Activated T-cell treated with anti-CD3 and anti-CD28 coated beads, Interleukin-2, amount 50 U/mL, for 72 hours (primary cell): ENCODE data around the gene RPS19BP1. TPM values are rescaled to one million over a fixed set of nuclear protein-coding genes. Genes with fewer than 3 reads are reported as not detected.

Experiments used
- ATAC-seq, 2 donors: fragments of 150-1000 bp; cut with Tn5 transposase; replicated peaks in 1 of 2; 2 replicates each; pipeline ENCODE4 v1.10.0; 2021; ENCODE audit warnings: moderate library complexity in 2 of 2, mild to moderate bottlenecking in 1 of 2
- DNase-seq, 2 donors: peaks; one replicate each; pipeline ENCODE4 v3.0.0; 2021 to 2022; ENCODE audit warnings: mixed read lengths in 1 of 2
- H3K27ac Mint-ChIP-seq: one replicate; pipeline ENCODE4 v1.8.0; 2022; ENCODE audit warnings: mild to moderate bottlenecking, moderate library complexity, mixed read lengths
- H3K27me3 Mint-ChIP-seq: one replicate; pipeline ENCODE4 v1.8.0; 2022; ENCODE audit warnings: low read depth, mixed read lengths
- H3K36me3 Mint-ChIP-seq, 2 donors: one replicate each; pipeline ENCODE4 v1.8.0; 2022; ENCODE audit warnings: mixed read lengths in 2 of 2, mild to moderate bottlenecking in 1 of 2; ENCODE audit not compliant: insufficient read depth in 2 of 2
- H3K4me1 Mint-ChIP-seq: one replicate; pipeline ENCODE4 v1.8.0; 2022; ENCODE audit warnings: low read depth, mixed read lengths
- H3K4me3 Mint-ChIP-seq, 2 donors: one replicate each; pipeline ENCODE4 v1.8.0; 2022; ENCODE audit warnings: mild to moderate bottlenecking in 2 of 2, mixed read lengths in 2 of 2, moderate library complexity in 2 of 2
- H3K9me3 Mint-ChIP-seq, 2 donors: one replicate each; pipeline ENCODE4 v1.8.0; 2022; ENCODE audit warnings: mixed read lengths in 2 of 2
- total RNA-seq, 2 donors: library from RNA; stranded (reverse); gene quantifications; one replicate each; pipeline ENCODE4 v1.2.3, GENCODE V29; 2022

The RPS19BP1 gene, protein sequence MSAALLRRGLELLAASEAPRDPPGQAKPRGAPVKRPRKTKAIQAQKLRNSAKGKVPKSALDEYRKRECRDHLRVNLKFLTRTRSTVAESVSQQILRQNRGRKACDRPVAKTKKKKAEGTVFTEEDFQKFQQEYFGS
- total RNA-seq: 10 to 100 TPM; 78.3 to 82.0 TPM

DNA sequence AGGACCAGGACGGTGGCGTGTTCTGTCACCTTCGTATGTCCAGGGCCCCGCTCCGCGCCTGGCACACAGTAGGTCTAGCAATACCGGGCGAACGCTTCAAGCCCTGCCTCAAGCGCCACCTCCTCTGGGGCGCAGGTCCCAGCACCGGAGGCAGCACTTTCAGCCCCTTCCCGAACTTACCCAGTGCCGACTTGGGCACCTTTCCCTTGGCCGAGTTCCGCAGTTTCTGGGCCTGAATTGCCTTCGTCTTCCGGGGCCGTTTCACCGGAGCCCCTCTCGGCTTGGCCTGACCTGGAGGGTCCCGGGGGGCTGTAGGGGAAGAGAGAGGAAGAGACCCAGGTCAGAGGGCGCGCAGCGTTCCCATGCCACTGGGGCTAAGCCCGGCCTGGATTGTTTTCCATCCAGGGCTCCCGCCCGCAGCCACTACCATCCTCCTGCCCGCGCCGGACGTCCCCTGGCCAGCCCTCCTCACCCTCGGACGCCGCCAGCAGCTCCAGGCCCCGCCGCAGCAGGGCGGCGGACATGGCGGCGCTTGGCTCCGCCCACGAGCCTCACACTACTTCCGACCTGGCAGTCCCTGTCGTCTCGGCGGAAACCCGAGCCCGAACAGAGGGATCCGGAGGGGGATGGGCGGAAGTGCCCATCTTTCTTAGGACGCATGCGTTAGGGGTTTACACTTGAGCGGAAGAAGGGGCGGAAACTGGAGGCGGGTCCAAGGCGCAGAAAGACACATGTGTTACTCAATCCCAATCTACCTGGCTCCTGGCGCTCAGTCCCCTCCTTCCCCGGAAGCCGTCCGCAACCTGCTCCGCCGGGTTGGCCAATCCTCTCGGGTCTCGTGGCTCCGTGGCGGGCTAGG is at the start of gene RPS19BP1:
Gene RPS19BP1, minus strand, starts transcription at position 534 of the 859 bp plus-strand sequence. Its CDS starts 10 bp downstream, at position 524.
- Mint-ChIP-seq H3K4me1 (peaks cover 52% of the 10 kb centered on the region), H3K4me3 (peak within 1 kb of the TSS; percentile 90 to 98), H3K27me3 (no peaks in the 10 kb centered on the region), H3K36me3 (peaks cover 0 to 10% of the 10 kb centered on the region in 2 donors), H3K27ac (peak within 1 kb of the TSS; percentile 97), H3K9me3 (no peaks in the 10 kb centered on the region)
- DNase-seq (peak; percentile 99 to 100), ATAC-seq (peak; percentile 83 to 86)

- no peak for ATAC-seq
Observed at GRCh38 chr22:39581303-39581702, 48.8 kb upstream of the RPS19BP1 start.

DNA sequence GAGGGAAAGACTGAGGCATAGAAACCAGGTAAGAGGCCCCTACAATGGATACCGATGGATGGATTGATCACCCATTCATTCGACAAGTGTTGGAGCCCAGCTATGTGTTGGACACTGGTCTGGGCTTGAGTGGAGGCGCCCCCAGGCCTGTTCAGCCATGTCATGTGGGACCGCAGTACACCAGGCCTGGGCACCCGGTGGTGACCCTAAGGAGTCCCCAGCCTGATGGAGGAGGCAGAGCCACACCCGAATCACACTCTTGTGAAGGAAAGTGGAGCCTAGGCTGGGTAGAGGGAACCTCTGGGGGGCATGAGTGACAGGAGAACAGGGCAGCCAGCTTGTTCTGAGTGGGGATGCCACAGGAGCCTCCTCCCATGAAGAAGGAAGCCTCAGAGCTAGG is 48.2 kb upstream of the RPS19BP1 start:
- Mint-ChIP-seq H3K27ac (no peak overlapping the region), H3K36me3 (no peaks in the 10 kb centered on the region), H3K4me1 (no peaks in the 10 kb centered on the region), H3K27me3 (peaks cover 23% of the 10 kb centered on the region), H3K9me3 (peaks cover 5% of the 10 kb centered on the region in 2 donors), H3K4me3 (no peak overlapping the region)
- DNase-seq (no peak), ATAC-seq (no peak)

More at GRCh38 chr22:39581303-39581702, 48.8 kb upstream of the RPS19BP1 start:
- no peaks in the 10 kb centered on the region for H3K36me3 Mint-ChIP-seq
- no peaks in the 10 kb centered on the region for H3K4me1 Mint-ChIP-seq
- no peak for DNase-seq
- peaks cover 23% of the 10 kb centered on the region for H3K27me3 Mint-ChIP-seq
- no peak overlapping the region for H3K27ac Mint-ChIP-seq
- no peak overlapping the region for H3K4me3 Mint-ChIP-seq
- peaks cover 5% of the 10 kb centered on the region in 2 donors for H3K9me3 Mint-ChIP-seq

DNA sequence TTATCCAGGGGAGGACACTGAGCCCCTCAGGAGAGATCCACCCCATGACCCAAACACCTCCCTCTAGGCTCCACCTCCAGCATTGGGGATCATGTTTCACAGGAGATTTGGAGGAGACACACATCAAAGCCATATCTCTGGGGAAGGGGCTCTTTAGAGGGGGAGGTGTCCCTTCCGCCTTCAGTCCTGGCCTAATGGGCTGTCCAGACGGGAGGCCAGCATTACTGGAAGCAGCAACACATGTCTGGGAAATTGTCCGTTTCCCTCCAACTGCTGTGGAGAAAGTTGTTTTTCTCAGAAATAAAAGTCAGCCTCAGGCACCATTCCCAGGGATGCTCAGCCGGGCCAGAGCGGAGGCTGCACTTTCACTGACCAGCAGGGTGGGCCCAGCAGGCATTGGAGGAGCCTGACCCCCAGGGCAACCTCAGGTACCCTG is 47.5 kb upstream of the RPS19BP1 start:
- peaks cover 5% of the 10 kb centered on the region in 2 donors for H3K9me3 Mint-ChIP-seq
- no peaks in the 10 kb centered on the region for H3K36me3 Mint-ChIP-seq
- ATAC-seq: no peak
- DNase-seq: no peak
- peaks cover 23% of the 10 kb centered on the region for H3K27me3 Mint-ChIP-seq
- no peaks in the 10 kb centered on the region for H3K4me1 Mint-ChIP-seq
- no peak overlapping the region for H3K27ac Mint-ChIP-seq
- H3K4me3 Mint-ChIP-seq: no peak overlapping the region

GRCh38 chr22:39577900-39578299 is 45.4 kb upstream of the RPS19BP1 start:
- H3K4me3 Mint-ChIP-seq: no peak overlapping the region
- H3K9me3 Mint-ChIP-seq: peaks cover 3% of the 10 kb centered on the region in 2 donors
- H3K4me1 Mint-ChIP-seq: no peaks in the 10 kb centered on the region
- DNase-seq (no peak), ATAC-seq (no peak)
- peaks cover 16% of the 10 kb centered on the region for H3K27me3 Mint-ChIP-seq
- no peaks in the 10 kb centered on the region for H3K36me3 Mint-ChIP-seq
- H3K27ac Mint-ChIP-seq: no peak overlapping the region

DNA sequence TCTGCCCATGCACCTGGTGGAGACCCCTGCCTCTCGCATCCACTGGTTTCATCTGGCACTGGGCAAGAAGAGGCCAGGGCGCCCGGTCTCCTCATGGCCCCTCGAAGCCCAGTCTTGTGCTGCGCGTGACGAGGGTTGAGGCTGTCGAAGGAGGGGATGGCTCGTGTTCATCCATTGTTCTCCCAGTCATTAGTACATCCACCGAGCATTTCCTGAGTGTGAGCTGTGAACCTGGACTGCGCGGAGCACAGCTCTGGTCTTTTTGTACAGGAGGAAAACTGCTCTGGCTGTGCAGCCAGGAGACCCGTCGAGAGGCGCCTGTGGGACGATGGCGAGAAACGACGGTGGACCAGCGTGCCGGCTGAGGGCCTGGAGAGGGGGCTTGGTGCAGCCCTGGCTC is 44.8 kb upstream of the RPS19BP1 start:
- H3K9me3 Mint-ChIP-seq: no peaks in the 10 kb centered on the region
- no peaks in the 10 kb centered on the region for H3K36me3 Mint-ChIP-seq
- no peak overlapping the region for H3K4me3 Mint-ChIP-seq
- H3K27ac Mint-ChIP-seq: no peak overlapping the region
- no peak for DNase-seq
- peaks cover 14% of the 10 kb centered on the region for H3K27me3 Mint-ChIP-seq
- no peaks in the 10 kb centered on the region for H3K4me1 Mint-ChIP-seq
- ATAC-seq: no peak

- H3K4me3 Mint-ChIP-seq: no peak overlapping the region
- no peaks in the 10 kb centered on the region for H3K9me3 Mint-ChIP-seq
- H3K36me3 Mint-ChIP-seq: no peaks in the 10 kb centered on the region
- H3K27me3 Mint-ChIP-seq: peaks cover 14% of the 10 kb centered on the region
- H3K4me1 Mint-ChIP-seq: no peaks in the 10 kb centered on the region
- DNase-seq (no peak), ATAC-seq (no peak)
- no peak overlapping the region for H3K27ac Mint-ChIP-seq
Observed at GRCh38 chr22:39576027-39576426, 43.5 kb upstream of the RPS19BP1 start.

DNA sequence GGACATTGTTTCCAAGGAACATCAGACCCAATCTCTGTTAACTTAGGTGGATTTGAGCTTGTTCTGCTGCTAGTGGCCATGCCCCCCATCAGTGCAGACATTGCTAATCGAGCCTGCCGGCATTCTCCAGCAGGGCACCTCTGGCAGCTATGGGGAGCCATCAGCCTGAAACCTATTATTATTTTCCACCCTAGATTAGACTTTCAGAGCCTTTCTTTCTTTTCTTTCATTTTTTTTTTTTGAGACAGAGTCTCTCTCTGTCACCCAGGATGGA is 42.9 kb upstream of the RPS19BP1 start:
- Mint-ChIP-seq H3K27me3 (peaks cover 14% of the 10 kb centered on the region), H3K4me1 (no peaks in the 10 kb centered on the region), H3K36me3 (no peaks in the 10 kb centered on the region)

DNA sequence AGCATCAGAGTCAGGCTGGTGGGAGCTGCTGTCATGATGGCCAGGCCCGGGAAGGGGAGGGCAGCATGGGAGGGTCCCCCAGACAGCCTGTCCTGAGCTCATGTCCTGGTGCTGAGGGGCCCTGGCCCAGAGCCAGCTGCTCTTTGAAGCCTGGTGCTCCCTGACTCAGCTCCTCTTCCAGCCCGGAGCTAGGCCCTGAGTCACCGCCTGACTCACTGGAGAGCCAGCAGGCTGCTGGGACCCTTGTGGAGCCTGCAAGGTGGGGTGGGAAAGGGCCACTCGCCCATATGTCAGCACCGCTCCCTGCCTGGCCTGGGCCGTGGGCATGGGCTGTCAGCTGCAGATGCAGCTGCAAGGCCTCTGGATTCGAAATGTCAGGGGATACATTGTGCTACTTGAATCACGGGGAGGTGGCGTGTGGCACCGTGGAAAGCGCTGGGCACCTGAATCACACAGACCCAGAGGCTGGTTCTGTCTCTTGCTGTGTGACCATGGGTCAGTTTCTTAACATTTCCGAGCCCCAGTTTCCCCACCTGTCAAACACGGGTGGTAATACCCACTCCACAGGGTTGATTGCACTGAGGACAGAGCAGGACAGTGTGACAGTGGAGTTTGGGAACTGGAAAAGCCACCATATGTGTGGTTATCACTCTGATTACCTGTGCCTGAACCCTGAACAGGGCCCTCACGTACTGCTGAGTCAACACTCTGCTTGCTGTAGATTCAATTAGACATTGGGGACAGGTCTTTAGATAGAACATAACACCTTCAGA is 42.4 kb upstream of the RPS19BP1 start:
- Mint-ChIP-seq H3K27ac (no peak overlapping the region), H3K4me3 (no peak overlapping the region), H3K36me3 (no peaks in the 10 kb centered on the region), H3K9me3 (no peaks in the 10 kb centered on the region), H3K27me3 (peaks cover 14% of the 10 kb centered on the region), H3K4me1 (no peaks in the 10 kb centered on the region)
- no peak for ATAC-seq
- no peak for DNase-seq

More for the DNA sequence above, 42.9 kb upstream of the RPS19BP1 start:
- no peaks in the 10 kb centered on the region for H3K9me3 Mint-ChIP-seq
- no peak overlapping the region for H3K4me3 Mint-ChIP-seq
- DNase-seq (no peak), ATAC-seq (no peak)
- H3K27ac Mint-ChIP-seq: no peak overlapping the region

DNA sequence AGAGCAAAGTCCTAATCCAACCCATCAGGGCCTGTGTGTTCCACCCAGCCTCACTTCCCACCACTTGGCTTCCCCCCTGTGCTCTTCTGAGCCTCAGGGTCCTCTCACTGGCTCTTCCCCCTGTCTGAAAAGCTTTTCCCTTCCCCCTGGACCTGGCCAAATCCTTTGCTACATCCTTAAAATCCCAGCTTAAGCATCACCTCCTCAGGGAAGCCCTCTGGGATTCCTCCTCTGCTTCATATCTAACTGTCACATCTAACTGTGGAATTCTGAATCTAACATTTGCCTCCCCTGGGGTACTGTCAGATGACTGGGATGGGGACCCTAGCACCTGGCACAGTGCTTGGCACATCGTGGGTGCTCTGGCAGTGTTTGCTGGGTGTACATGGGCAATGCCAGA is 39.0 kb upstream of the RPS19BP1 start:
- DNase-seq: no peak
- H3K36me3 Mint-ChIP-seq: no peaks in the 10 kb centered on the region
- no peak overlapping the region for H3K27ac Mint-ChIP-seq
- H3K27me3 Mint-ChIP-seq: no peaks in the 10 kb centered on the region
- no peaks in the 10 kb centered on the region for H3K9me3 Mint-ChIP-seq
- H3K4me3 Mint-ChIP-seq: no peak overlapping the region
- ATAC-seq: no peak
- H3K4me1 Mint-ChIP-seq: peaks cover 11% of the 10 kb centered on the region

- Mint-ChIP-seq H3K4me1 (peaks cover 11% of the 10 kb centered on the region), H3K36me3 (peaks cover 0 to 3% of the 10 kb centered on the region in 2 donors), H3K27me3 (no peaks in the 10 kb centered on the region), H3K4me3 (no peak within 1 kb of the TSS), H3K9me3 (peaks cover 2 to 3% of the 10 kb centered on the region in 2 donors), H3K27ac (no peak within 1 kb of the TSS)
- DNase-seq: no peak
- no peak for ATAC-seq
Observed at GRCh38 chr22:39570665-39571064, 38.1 kb upstream of the RPS19BP1 start, which contains the start of gene CACNA1I. Gene CACNA1I, plus strand, starts transcription at chr22:39570753. Its CDS starts 0 bp downstream, at chr22:39570753.

GRCh38 chr22:39570226-39570625 is 37.7 kb upstream of the RPS19BP1 start:
- H3K36me3 Mint-ChIP-seq: peaks cover 2 to 7% of the 10 kb centered on the region in 2 donors
- ATAC-seq (no peak), DNase-seq (no peak)
- H3K4me1 Mint-ChIP-seq: peaks cover 11% of the 10 kb centered on the region
- no peaks in the 10 kb centered on the region for H3K27me3 Mint-ChIP-seq
- no peak overlapping the region for H3K4me3 Mint-ChIP-seq
- peaks cover 6 to 7% of the 10 kb centered on the region in 2 donors for H3K9me3 Mint-ChIP-seq
- no peak overlapping the region for H3K27ac Mint-ChIP-seq

GRCh38 chr22:39569066-39569465 is 36.5 kb upstream of the RPS19BP1 start:
- peaks cover 11% of the 10 kb centered on the region for H3K4me1 Mint-ChIP-seq
- H3K36me3 Mint-ChIP-seq: peaks cover 2 to 7% of the 10 kb centered on the region in 2 donors
- ATAC-seq (no peak), DNase-seq (no peak)
- no peak overlapping the region for H3K4me3 Mint-ChIP-seq
- H3K27ac Mint-ChIP-seq: no peak overlapping the region
- H3K9me3 Mint-ChIP-seq: peaks cover 6 to 7% of the 10 kb centered on the region in 2 donors
- no peaks in the 10 kb centered on the region for H3K27me3 Mint-ChIP-seq
